HG03442 (cell line): Measurements from ENCODE around the gene SERPINB1.
"Not testable (repeated sequence)": the region's sequence is repeated elsewhere in the genome, so short reads cannot be mapped to it uniquely, and the experiment has no call there.

Experiments used
- ATAC-seq: cut with Tn5 transposase; IDR thresholded peaks from one replicate; pipeline ENCODE4 v1.9.1; 2021; ENCODE audit warnings: mild to moderate bottlenecking, moderate library complexity; ENCODE audit not compliant: unreplicated experiment

Gene SERPINB1

GRCh38 chr6:2841264-2842138, at the start of gene SERPINB1:
SERPINB1 (minus strand) TSS chr6:2841863; CDS start chr6:2840586, 1,277 bp downstream.
- no peak for ATAC-seq

GRCh38 chr6:2890976-2891767, 49.5 kb upstream of the SERPINB1 start:
- ATAC-seq = no peak

- no peak for ATAC-seq
Observed at GRCh38 chr6:2885967-2886735, 44.5 kb upstream of the SERPINB1 start.

- no peak for ATAC-seq
Observed at GRCh38 chr6:2884804-2885203, 43.1 kb upstream of the SERPINB1 start.

GRCh38 chr6:2883673-2884072, 42.0 kb upstream of the SERPINB1 start:
- ATAC-seq = no peak

- ATAC-seq = no peak
Observed at GRCh38 chr6:2881423-2881822, 39.8 kb upstream of the SERPINB1 start.

- ATAC-seq = not testable (repeated sequence)
Observed at GRCh38 chr6:2880156-2880555, 38.5 kb upstream of the SERPINB1 start.

GRCh38 chr6:2877960-2878359, 36.3 kb upstream of the SERPINB1 start:
- no peak for ATAC-seq

- ATAC-seq = no peak
Observed at GRCh38 chr6:2877057-2877882, 35.6 kb upstream of the SERPINB1 start.

GRCh38 chr6:2876210-2877056, 34.8 kb upstream of the SERPINB1 start:
- no peak for ATAC-seq

GRCh38 chr6:2875359-2876191, 33.9 kb upstream of the SERPINB1 start:
- ATAC-seq = no peak

- ATAC-seq = no peak
Observed at GRCh38 chr6:2873643-2874042, 32.0 kb upstream of the SERPINB1 start.

- no peak for ATAC-seq
Observed at GRCh38 chr6:2872423-2873358, 31.0 kb upstream of the SERPINB1 start.

GRCh38 chr6:2871953-2872352, 30.3 kb upstream of the SERPINB1 start:
- ATAC-seq = no peak

GRCh38 chr6:2871102-2871501, 29.4 kb upstream of the SERPINB1 start:
- no peak for ATAC-seq

GRCh38 chr6:2870046-2870636, 28.5 kb upstream of the SERPINB1 start:
- no peak for ATAC-seq

GRCh38 chr6:2868637-2869036, 27.0 kb upstream of the SERPINB1 start:
- no peak for ATAC-seq
